ENCODE data around the gene ADGRL1.

Gene ADGRL1

DNA sequence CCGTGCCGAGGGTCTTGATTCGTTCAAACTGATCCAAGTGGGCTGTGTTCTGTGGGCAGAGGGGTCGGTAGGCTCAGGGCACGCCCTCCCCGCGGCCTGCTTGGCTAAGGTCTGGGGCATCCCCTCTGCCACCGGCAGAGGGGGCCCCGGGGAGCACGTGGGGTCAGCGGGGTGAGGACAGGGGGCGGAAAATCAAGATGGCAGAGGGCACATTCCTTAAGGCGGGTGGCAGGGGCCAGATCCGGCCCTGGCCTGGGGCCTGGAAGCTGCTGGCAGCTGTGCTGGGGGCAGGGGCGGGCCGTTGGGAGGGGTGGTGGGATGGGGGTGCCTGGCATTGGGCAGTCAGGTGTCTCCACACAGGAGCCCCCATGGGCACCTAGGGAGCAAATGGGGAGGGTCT is 99.1 kb downstream of the ADGRL1 start:
- DNase-seq, result no peak
- TF ChIP-seq, protein P1, sequence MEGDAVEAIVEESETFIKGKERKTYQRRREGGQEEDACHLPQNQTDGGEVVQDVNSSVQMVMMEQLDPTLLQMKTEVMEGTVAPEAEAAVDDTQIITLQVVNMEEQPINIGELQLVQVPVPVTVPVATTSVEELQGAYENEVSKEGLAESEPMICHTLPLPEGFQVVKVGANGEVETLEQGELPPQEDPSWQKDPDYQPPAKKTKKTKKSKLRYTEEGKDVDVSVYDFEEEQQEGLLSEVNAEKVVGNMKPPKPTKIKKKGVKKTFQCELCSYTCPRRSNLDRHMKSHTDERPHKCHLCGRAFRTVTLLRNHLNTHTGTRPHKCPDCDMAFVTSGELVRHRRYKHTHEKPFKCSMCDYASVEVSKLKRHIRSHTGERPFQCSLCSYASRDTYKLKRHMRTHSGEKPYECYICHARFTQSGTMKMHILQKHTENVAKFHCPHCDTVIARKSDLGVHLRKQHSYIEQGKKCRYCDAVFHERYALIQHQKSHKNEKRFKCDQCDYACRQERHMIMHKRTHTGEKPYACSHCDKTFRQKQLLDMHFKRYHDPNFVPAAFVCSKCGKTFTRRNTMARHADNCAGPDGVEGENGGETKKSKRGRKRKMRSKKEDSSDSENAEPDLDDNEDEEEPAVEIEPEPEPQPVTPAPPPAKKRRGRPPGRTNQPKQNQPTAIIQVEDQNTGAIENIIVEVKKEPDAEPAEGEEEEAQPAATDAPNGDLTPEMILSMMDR (IDR thresholded peaks at IDR 0.05; ENCODE audit: low read depth, low read length), result no peak
- Histone ChIP-seq H3K9me3 (ENCODE audit: severe bottlenecking) (no peaks in the 10 kb centered on the region), H3K36me3 (peaks cover 36% of the 10 kb centered on the region), H3K27me3 (ENCODE audit: insufficient read depth, low read depth, severe bottlenecking) (no peaks in the 10 kb centered on the region), H3K27ac (no peak overlapping the region), H3K4me3 (ENCODE audit: low read depth, low read length) (no peak overlapping the region)

DNA sequence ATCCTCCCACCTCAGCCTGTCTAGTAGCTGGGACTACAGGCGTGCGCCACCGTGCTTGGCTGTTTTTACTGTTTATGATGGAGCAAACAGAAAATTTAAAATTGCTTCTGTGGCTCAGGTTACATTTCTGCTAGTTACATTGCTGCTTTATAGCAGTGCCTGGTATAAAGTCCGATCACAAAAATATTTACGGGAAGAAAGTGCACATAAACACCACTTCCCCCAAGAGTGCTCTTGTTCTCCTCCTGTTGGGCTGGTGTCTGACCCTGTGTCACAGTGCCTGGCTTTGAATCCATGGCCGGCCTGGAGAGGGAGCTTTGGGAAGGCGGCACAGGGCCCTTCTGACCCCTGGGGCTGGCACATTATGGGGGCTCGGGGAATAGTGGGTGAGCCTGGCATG is 100.3 kb downstream of the ADGRL1 start:
- no peak overlapping the region for H3K27ac ChIP-seq
- H3K9me3 ChIP-seq (ENCODE audit: severe bottlenecking), result no peaks in the 10 kb centered on the region
- TF ChIP-seq, protein P1 (IDR thresholded peaks at IDR 0.05; ENCODE audit: low read depth, low read length), result no peak
- H3K27me3 ChIP-seq (ENCODE audit: insufficient read depth, low read depth, severe bottlenecking), result no peaks in the 10 kb centered on the region
- DNase-seq, result no peak
- H3K36me3 ChIP-seq, result peaks cover 47% of the 10 kb centered on the region
- no peak overlapping the region for H3K4me3 ChIP-seq (ENCODE audit: low read depth, low read length)

DNA sequence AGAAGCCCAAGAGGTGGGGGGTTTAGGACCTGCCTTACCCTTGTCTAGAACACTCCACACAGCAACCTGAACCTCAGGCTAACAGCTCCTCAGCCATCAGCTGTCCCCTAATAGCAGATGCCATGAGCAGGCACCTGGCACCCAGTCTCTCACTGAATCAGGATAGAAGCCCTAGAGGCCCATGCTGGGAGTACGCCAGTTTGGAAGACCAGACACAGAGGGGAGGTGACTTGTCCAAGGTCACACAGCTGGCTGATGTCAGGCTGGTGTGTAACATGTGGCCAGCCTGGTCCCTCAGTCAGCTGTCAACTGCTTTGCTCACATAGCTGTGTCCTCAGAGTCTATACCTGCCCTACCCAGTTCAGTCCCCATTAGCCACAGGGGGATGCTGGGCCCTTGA is 102.7 kb downstream of the ADGRL1 start:
- H3K4me3 ChIP-seq (ENCODE audit: low read depth, low read length), result no peak overlapping the region
- no peaks in the 10 kb centered on the region for H3K27me3 ChIP-seq (ENCODE audit: insufficient read depth, low read depth, severe bottlenecking)
- TF ChIP-seq, protein P1 (IDR thresholded peaks at IDR 0.05; ENCODE audit: low read depth, low read length), result no peak
- H3K36me3 ChIP-seq, result peaks cover 57% of the 10 kb centered on the region
- DNase-seq, result no peak
- no peaks in the 10 kb centered on the region for H3K9me3 ChIP-seq (ENCODE audit: severe bottlenecking)
- no peak overlapping the region for H3K27ac ChIP-seq

DNA sequence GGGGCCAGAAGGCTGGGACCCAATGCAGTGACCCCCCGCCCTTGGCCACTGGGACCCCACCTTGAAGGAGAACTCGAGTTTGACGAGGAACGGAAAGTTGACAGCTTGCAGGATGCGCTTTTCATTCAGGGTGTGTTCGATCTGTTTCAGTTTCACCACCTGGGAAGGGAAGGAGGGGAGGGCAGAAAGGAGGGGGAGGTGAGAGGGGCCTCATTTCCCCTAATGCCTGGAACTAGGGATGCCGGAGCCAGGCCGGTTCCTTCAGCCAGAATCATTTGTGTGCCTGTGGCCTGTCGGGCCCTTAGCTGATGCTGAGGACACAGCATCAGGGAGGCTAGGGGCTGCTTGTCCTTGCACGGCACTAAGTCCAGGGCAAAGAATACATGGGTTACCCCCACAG is 103.2 kb downstream of the ADGRL1 start:
- no peak overlapping the region for H3K4me3 ChIP-seq (ENCODE audit: low read depth, low read length)
- no peak for DNase-seq
- no peaks in the 10 kb centered on the region for H3K27me3 ChIP-seq (ENCODE audit: insufficient read depth, low read depth, severe bottlenecking)
- TF ChIP-seq, protein P1 (IDR thresholded peaks at IDR 0.05; ENCODE audit: low read depth, low read length), result no peak
- H3K36me3 ChIP-seq, result peaks cover 61% of the 10 kb centered on the region
- H3K27ac ChIP-seq, result no peak overlapping the region
- H3K9me3 ChIP-seq (ENCODE audit: severe bottlenecking), result no peaks in the 10 kb centered on the region

DNA sequence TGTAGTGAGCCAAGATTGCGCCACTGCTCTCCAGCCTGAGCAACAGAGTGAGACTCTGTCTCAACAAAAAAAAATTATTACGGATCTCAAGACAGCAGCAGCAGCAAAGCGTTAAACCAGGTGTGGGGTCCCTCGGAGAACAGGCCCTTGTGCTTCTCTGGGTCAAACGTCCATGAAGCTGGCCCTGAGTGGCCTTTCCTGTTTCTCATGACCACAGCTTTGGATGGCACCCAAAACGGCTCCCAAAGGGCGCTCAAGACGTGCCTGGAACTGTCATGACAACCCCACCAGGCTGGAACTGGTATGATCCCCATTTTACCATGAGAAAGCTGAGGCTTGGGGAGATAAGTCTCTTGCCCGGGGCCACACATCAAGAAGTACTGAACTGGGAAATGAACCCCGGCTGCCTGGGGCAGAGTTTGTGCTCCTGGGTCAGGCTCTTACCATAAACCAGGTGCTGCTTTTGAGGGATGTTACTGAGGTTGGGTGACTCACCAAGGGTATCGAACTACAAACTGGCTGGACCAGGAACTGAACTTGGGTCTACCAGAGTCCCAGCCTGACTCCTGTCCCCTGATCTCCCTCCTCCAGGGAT is 103.8 kb downstream of the ADGRL1 start:
- no peaks in the 10 kb centered on the region for H3K9me3 ChIP-seq (ENCODE audit: severe bottlenecking)
- no peak overlapping the region for H3K4me3 ChIP-seq (ENCODE audit: low read depth, low read length)
- no peaks in the 10 kb centered on the region for H3K27me3 ChIP-seq (ENCODE audit: insufficient read depth, low read depth, severe bottlenecking)
- H3K27ac ChIP-seq, result no peak overlapping the region
- peaks cover 67% of the 10 kb centered on the region for H3K36me3 ChIP-seq
- TF ChIP-seq, protein P1 (IDR thresholded peaks at IDR 0.05; ENCODE audit: low read depth, low read length), result no peak
- DNase-seq, result no peak

DNA sequence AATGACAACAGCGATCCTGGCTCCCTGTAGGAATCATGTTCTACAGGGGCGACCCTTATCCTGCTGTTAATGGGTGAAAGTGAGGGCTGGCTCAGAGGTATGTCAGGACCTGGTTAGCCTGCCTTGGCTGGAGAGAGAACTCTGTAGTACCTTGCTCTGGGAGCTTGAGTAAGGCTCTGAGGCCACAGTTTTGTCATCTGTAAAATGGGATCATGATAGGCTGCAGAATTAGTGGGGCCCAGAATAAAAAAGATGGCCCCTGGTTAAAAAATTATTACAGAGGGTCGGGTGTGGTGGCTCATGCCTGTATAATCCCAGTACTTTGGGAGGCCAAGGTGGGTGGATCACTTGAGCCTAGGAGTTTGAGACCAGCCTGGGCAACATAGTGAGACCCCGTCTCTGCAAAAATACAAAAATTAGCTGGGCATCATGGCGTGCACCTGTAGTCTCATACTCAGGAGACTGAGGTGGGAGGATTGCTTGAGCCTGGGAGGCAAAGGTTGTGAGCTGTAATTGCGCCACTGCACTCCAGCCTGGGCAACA is 104.9 kb downstream of the ADGRL1 start:
- DNase-seq, result no peak

More for the DNA sequence above, 104.9 kb downstream of the ADGRL1 start:
- peaks cover 72% of the 10 kb centered on the region for H3K36me3 ChIP-seq
- H3K27ac ChIP-seq, result no peak overlapping the region
- H3K27me3 ChIP-seq (ENCODE audit: insufficient read depth, low read depth, severe bottlenecking), result no peaks in the 10 kb centered on the region
- no peaks in the 10 kb centered on the region for H3K9me3 ChIP-seq (ENCODE audit: severe bottlenecking)
- TF ChIP-seq, protein P1 (IDR thresholded peaks at IDR 0.05; ENCODE audit: low read depth, low read length), result no peak
- no peak overlapping the region for H3K4me3 ChIP-seq (ENCODE audit: low read depth, low read length)

All from WERI-Rb-1 (cell line).